Duodenal mucosa (tissue), 2 donors: Measurements from ENCODE around the gene MRPS15.

ENCODE experiments used
- H3K27ac ChIP-seq: one replicate; pipeline ENCODE4 v1.7.0; 2013; ENCODE audit warnings: low read depth, low read length
- H3K27me3 ChIP-seq, 2 donors: one replicate each; pipeline ENCODE4 v1.7.0; 2013; ENCODE audit warnings: low read length in 2 of 2, control low read depth in 1 of 2; ENCODE audit not compliant: insufficient read depth in 2 of 2, control insufficient read depth in 1 of 2
- H3K36me3 ChIP-seq, 2 donors: one replicate each; pipeline ENCODE4 v1.7.0; 2013; ENCODE audit warnings: low read length in 2 of 2, control low read depth in 1 of 2; ENCODE audit not compliant: insufficient read depth in 2 of 2, control insufficient read depth in 1 of 2
- H3K4me1 ChIP-seq, 2 donors: one replicate each; pipeline ENCODE4 v1.7.0; 2013; ENCODE audit warnings: low read length in 2 of 2, control low read depth in 1 of 2; ENCODE audit not compliant: insufficient read depth in 2 of 2, control insufficient read depth in 1 of 2
- H3K4me3 ChIP-seq, 2 donors: one replicate each; pipeline ENCODE4 v1.7.0; 2013; ENCODE audit warnings: low read length in 2 of 2, low read depth in 1 of 2
- H3K9ac ChIP-seq, 2 donors: one replicate each; pipeline ENCODE4 v1.7.0; 2013; ENCODE audit warnings: low read length in 2 of 2, low read depth in 1 of 2
- H3K9me3 ChIP-seq, 2 donors: one replicate each; pipeline ENCODE4 v1.7.0; 2013; ENCODE audit warnings: low read length in 2 of 2, control low read depth in 1 of 2; ENCODE audit not compliant: control insufficient read depth in 1 of 2

MRPS15 gene

DNA sequence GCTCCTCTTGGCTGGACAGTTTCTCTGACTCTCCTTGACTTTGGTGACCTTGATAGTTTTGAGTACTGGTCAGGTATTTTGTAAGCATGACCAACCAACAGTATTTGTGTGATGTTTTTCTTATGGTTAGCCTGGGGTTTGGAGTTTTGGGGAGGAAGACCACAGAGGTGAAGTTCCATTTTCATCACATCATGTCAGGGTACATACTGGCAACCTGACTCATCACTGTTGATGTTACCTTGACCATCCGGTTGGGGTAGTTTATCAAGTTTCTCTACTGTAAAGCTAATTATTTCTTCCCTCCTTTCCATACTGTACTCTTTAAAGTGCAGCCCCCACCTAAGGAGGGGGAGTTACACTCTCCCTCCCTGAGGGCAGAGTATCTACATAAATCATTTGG lies 27.4 kb downstream of the MRPS15 start:
- H3K9me3 ChIP-seq, result no peaks in the 10 kb centered on the region
- no peak overlapping the region for H3K9ac ChIP-seq
- H3K4me3 ChIP-seq, result no peak overlapping the region
- peaks cover 0 to 6% of the 10 kb centered on the region in 2 donors for H3K36me3 ChIP-seq
- H3K27ac ChIP-seq, result no peak overlapping the region
- no peaks in the 10 kb centered on the region for H3K27me3 ChIP-seq
- no peaks in the 10 kb centered on the region for H3K4me1 ChIP-seq

- Histone ChIP-seq H3K4me3 (no peak overlapping the region), H3K27ac (no peak overlapping the region), H3K36me3 (peaks cover 0 to 7% of the 10 kb centered on the region in 2 donors), H3K9me3 (no peaks in the 10 kb centered on the region), H3K4me1 (no peaks in the 10 kb centered on the region), H3K27me3 (no peaks in the 10 kb centered on the region), H3K9ac (no peak overlapping the region)
Observed at GRCh38 chr1:36433102-36433501, 31.1 kb downstream of the MRPS15 start.

GRCh38 chr1:36432616-36433015 lies 31.6 kb downstream of the MRPS15 start:
- Histone ChIP-seq H3K27ac (no peak overlapping the region), H3K4me1 (no peaks in the 10 kb centered on the region), H3K9ac (no peak overlapping the region), H3K36me3 (peaks cover 0 to 7% of the 10 kb centered on the region in 2 donors), H3K4me3 (no peak overlapping the region), H3K27me3 (no peaks in the 10 kb centered on the region), H3K9me3 (no peaks in the 10 kb centered on the region)

DNA sequence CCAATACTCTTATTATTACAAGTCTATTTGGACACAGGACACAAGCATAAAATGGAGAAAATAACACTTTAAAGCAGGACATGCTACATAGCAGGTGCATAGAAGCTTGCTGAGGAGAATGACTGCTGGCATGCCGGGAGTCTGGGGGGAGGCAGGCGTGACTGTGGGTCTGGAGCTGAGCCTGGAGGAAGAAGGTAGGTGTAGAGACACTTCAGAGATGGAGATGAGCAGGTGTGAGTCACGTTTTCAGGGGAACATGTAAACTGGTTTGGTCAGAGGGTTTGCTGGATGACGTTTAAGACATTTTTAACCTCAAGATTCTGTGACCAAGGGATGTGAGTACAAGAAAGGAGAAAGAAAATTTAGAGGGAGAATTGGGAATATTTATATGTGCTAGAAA lies 38.4 kb downstream of the MRPS15 start:
- H3K27ac ChIP-seq, result no peak overlapping the region
- H3K9me3 ChIP-seq, result no peaks in the 10 kb centered on the region
- peaks cover 3 to 5% of the 10 kb centered on the region in 2 donors for H3K36me3 ChIP-seq

DNA sequence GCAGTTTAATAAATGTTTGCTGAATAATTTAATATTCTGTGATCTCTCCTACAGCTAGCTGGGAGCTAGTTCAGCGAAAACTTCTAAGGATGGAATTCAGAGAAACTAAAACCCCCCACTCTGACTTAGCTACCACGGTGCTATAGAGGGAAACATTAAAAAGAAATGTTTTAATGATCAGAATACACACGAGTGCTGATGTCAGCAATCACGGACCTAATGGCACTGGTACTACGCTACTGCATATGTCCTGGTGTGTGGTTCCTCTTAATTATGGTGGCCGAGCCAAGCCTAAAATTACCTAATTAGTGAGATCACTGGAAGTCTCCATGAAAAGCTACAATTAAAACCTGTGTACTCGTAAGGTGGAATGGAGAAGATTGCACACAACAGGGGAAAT lies 42.5 kb downstream of the MRPS15 start:
- H3K4me3 ChIP-seq, result no peak overlapping the region
- no peak overlapping the region for H3K9ac ChIP-seq
- no peaks in the 10 kb centered on the region for H3K9me3 ChIP-seq
- peaks cover 3 to 5% of the 10 kb centered on the region in 2 donors for H3K36me3 ChIP-seq
- no peaks in the 10 kb centered on the region for H3K4me1 ChIP-seq
- no peaks in the 10 kb centered on the region for H3K27me3 ChIP-seq
- H3K27ac ChIP-seq, result no peak overlapping the region

More for the DNA sequence above, 38.4 kb downstream of the MRPS15 start:
- Histone ChIP-seq H3K4me1 (no peaks in the 10 kb centered on the region), H3K27me3 (no peaks in the 10 kb centered on the region), H3K9ac (no peak overlapping the region), H3K4me3 (no peak overlapping the region)

DNA sequence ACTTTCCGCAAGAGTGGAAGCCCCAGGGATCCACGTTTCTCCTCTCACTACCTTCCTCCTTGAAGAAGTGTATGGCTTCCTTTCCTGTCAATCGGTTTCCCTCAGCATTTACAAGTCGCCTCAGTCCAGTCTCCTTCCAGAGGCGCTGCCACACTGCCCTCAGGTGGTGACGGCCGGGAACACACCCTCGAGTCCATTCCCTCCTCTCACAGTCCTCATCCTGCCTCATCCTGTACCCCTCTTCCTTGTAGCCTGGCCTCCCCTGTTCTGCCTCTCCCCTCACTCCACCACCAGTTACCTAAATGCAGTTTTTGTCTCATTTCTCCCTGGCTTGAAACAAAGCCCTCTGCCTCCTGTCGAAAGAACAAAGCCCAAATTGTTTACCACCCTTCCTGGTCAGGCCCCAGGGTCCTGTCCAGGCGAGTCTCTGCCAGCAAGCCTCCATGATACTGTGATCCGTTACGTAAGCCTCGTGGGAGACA lies 43.3 kb downstream of the MRPS15 start:
- Histone ChIP-seq H3K36me3 (peaks cover 3 to 5% of the 10 kb centered on the region in 2 donors), H3K27me3 (no peaks in the 10 kb centered on the region), H3K27ac (no peak overlapping the region), H3K9me3 (no peaks in the 10 kb centered on the region), H3K9ac (no peak overlapping the region), H3K4me1 (no peaks in the 10 kb centered on the region), H3K4me3 (no peak overlapping the region)

- no peak overlapping the region for H3K4me3 ChIP-seq
- H3K9ac ChIP-seq, result no peak overlapping the region
- H3K4me1 ChIP-seq, result no peaks in the 10 kb centered on the region
- H3K27me3 ChIP-seq, result no peaks in the 10 kb centered on the region
- no peaks in the 10 kb centered on the region for H3K9me3 ChIP-seq
- no peak overlapping the region for H3K27ac ChIP-seq
- H3K36me3 ChIP-seq, result peaks cover 3 to 5% of the 10 kb centered on the region in 2 donors
Observed at GRCh38 chr1:36420409-36420808, 43.8 kb downstream of the MRPS15 start.

DNA sequence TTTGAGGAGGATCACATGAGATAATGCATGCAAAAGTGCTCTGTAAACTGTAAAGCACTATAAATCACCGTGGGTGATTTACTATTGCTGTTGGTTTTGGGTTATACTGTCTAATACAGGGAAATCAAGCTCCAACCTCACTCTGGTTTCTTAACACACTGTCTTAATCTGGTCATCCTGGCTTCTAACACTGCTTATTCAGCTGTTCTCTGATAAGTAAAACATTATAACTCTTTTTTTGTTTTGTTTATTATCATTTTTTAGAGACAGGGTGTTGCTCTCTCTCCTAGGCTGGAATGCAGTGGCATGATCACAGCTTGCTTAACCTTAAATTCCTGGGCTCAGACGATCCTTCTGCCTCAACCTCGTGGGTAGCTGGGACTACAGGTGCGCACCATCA lies 44.6 kb downstream of the MRPS15 start:
- no peak overlapping the region for H3K4me3 ChIP-seq
- H3K27ac ChIP-seq, result no peak overlapping the region
- no peaks in the 10 kb centered on the region for H3K27me3 ChIP-seq
- no peaks in the 10 kb centered on the region for H3K4me1 ChIP-seq
- H3K9ac ChIP-seq, result no peak overlapping the region
- peaks cover 3 to 5% of the 10 kb centered on the region in 2 donors for H3K36me3 ChIP-seq
- no peaks in the 10 kb centered on the region for H3K9me3 ChIP-seq

- Histone ChIP-seq H3K9me3 (no peaks in the 10 kb centered on the region), H3K27ac (no peak overlapping the region), H3K4me1 (no peaks in the 10 kb centered on the region), H3K36me3 (peaks cover 3 to 5% of the 10 kb centered on the region in 2 donors), H3K4me3 (no peak overlapping the region), H3K27me3 (no peaks in the 10 kb centered on the region), H3K9ac (no peak overlapping the region)
Observed at GRCh38 chr1:36419140-36419539, 45.0 kb downstream of the MRPS15 start.

DNA sequence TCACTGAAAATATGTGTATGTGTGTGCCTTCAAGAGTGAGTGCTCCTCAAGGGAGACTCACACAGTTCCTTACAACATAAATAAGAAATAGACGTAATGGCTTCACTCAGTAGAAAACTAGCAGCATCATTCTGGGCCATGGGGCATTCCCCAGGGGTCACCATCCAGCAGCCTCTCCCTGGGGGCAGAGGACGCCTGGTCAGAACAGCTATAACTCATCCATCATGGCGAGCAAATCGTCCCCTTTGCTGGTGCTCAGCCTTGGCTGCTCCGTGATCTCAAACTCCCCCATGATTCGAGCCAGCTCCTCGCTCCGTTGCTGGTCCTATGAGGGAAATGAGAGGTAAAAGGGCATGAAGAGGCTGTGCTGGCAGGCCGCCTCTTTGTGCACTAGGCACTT lies 46.3 kb downstream of the MRPS15 start:
- Histone ChIP-seq H3K27ac (no peak overlapping the region), H3K4me3 (no peak overlapping the region), H3K9ac (no peak overlapping the region), H3K9me3 (no peaks in the 10 kb centered on the region), H3K4me1 (no peaks in the 10 kb centered on the region), H3K36me3 (peaks cover 3 to 5% of the 10 kb centered on the region in 2 donors), H3K27me3 (no peaks in the 10 kb centered on the region)
